HEK293 (cell line): ENCODE results near the gene CDH12.
"Not testable (repeated sequence)": the region's sequence is repeated elsewhere in the genome, so short reads cannot be mapped to it uniquely, and the experiment has no call there.

Experiments used
- CTCF ChIA-PET: fragments of 350-600 bp; formaldehyde crosslinking; extraction: SDS; loops from one replicate; lab custom pipeline; 2021; ENCODE audit warnings: antibody characterized with exemption; lab: Yijun Ruan, JAX
- POLR2A ChIA-PET: fragments of 300-600 bp; formaldehyde crosslinking; extraction: SDS; loops from one replicate; lab custom pipeline; 2020; ENCODE audit warnings: antibody characterized with exemption, inconsistent platforms; lab: Yijun Ruan, JAX
- H3K27ac ChIP-seq: fragments of 200-500 bp; sonication (Bioruptor generic); 2 replicates; pipeline ENCODE4 v1.5.1; 2014; ENCODE audit warnings: low read depth, low read length, control low read depth, inconsistent platforms; ENCODE audit errors: extremely low read depth
- H3K36me3 ChIP-seq, 2 experiments: fragments of 200-500 bp in 1 of 2; sonication (Bioruptor generic) in 1 of 2; 1 replicate in 1 of 2; 2 replicates in 1 of 2; pipeline ENCODE4 v1.5.1; 2014 to 2017; ENCODE audit warnings: inconsistent platforms in 2 of 2, low read length in 2 of 2; ENCODE audit not compliant: control insufficient read depth in 2 of 2, insufficient read depth in 1 of 2
- H3K4me1 ChIP-seq: fragments of 200-500 bp; sonication (Bioruptor generic); 2 replicates; pipeline ENCODE4 v1.5.1; 2014; ENCODE audit warnings: mild to moderate bottlenecking, low read length, inconsistent platforms; ENCODE audit not compliant: control insufficient read depth, insufficient read depth
- H3K4me3 ChIP-seq: 2 replicates; pipeline ENCODE4 v1.5.1; 2011; ENCODE audit warnings: low read depth, mild to moderate bottlenecking, control low read depth, low read length, moderate library complexity
- H3K9me3 ChIP-seq: fragments of 200-500 bp; sonication (Bioruptor generic); 2 replicates; pipeline ENCODE4 v1.5.1; 2014; ENCODE audit warnings: low read depth, low read length, inconsistent platforms; ENCODE audit not compliant: control insufficient read depth, insufficient read depth
- AEBP2 ChIP-seq: fragments of 450-650 bp; formaldehyde crosslinking; IDR thresholded peaks from 2 replicates; pipeline ENCODE4 v1.5.1; 2016; ENCODE audit warnings: missing biosample characterization, missing genetic modification characterization, borderline replicate concordance
- KLF9 ChIP-seq: fragments of 450-650 bp; formaldehyde crosslinking; IDR thresholded peaks from 2 replicates; pipeline ENCODE4 v1.5.1; 2016; ENCODE audit warnings: missing biosample characterization, missing genetic modification characterization, low read depth
- REST ChIP-seq: fragments of 450-650 bp; formaldehyde crosslinking; IDR thresholded peaks from 2 replicates; pipeline ENCODE4 v1.5.1; 2016; ENCODE audit warnings: missing biosample characterization, missing genetic modification characterization
- SETDB1 ChIP-seq: IDR thresholded peaks from one replicate; pipeline ENCODE4 v1.6.1; 2017; ENCODE audit warnings: mild to moderate bottlenecking, low read length, moderate library complexity, mixed read lengths; ENCODE audit not compliant: insufficient read length
- SP3 ChIP-seq: fragments of 450-650 bp; formaldehyde crosslinking; IDR thresholded peaks from 2 replicates; pipeline ENCODE4 v1.5.1; 2016; ENCODE audit warnings: missing biosample characterization, missing genetic modification characterization
- WT1 ChIP-seq: fragments of 450-650 bp; formaldehyde crosslinking; IDR thresholded peaks from 2 replicates; pipeline ENCODE4 v1.5.1; 2016; ENCODE audit warnings: missing biosample characterization, missing genetic modification characterization
- ZBTB21 ChIP-seq: fragments of 450-650 bp; formaldehyde crosslinking; IDR thresholded peaks from 2 replicates; pipeline ENCODE4 v1.5.1; 2017; ENCODE audit warnings: missing biosample characterization, missing genetic modification characterization
- ZBTB26 ChIP-seq: fragments of 450-650 bp; formaldehyde crosslinking; optimal IDR thresholded peaks from 2 replicates; pipeline ENCODE3; 2016; ENCODE audit warnings: missing biosample characterization, mild to moderate bottlenecking, missing genetic modification characterization
- ZBTB8A ChIP-seq: fragments of 450-650 bp; formaldehyde crosslinking; IDR thresholded peaks from 2 replicates; pipeline ENCODE4 v1.5.1; 2016; ENCODE audit warnings: missing biosample characterization, missing genetic modification characterization
- ZFP69B ChIP-seq: fragments of 450-650 bp; formaldehyde crosslinking; IDR thresholded peaks from 2 replicates; pipeline ENCODE4 v1.5.1; 2016; ENCODE audit warnings: missing biosample characterization, missing genetic modification characterization
- ZIC2 ChIP-seq: fragments of 450-650 bp; formaldehyde crosslinking; IDR thresholded peaks from 2 replicates; pipeline ENCODE4 v1.5.1; 2016; ENCODE audit warnings: missing biosample characterization, missing genetic modification characterization
- ZNF175 ChIP-seq: fragments of 450-650 bp; formaldehyde crosslinking; IDR thresholded peaks from 2 replicates; pipeline ENCODE4 v1.5.1; 2016; ENCODE audit warnings: missing biosample characterization, missing genetic modification characterization
- ZNF280C ChIP-seq: fragments of 450-650 bp; formaldehyde crosslinking; IDR thresholded peaks from 2 replicates; pipeline ENCODE4 v1.5.1; 2016; ENCODE audit warnings: missing biosample characterization, missing genetic modification characterization
- ZNF350 ChIP-seq: fragments of 450-650 bp; formaldehyde crosslinking; IDR thresholded peaks from 2 replicates; pipeline ENCODE4 v1.5.0; 2017; ENCODE audit warnings: missing biosample characterization, mild to moderate bottlenecking, missing genetic modification characterization
- ZNF37A ChIP-seq: fragments of 450-650 bp; IDR thresholded peaks from 2 replicates; pipeline ENCODE4 v1.5.1; 2018; ENCODE audit warnings: missing biosample characterization, missing genetic modification characterization
- ZNF513 ChIP-seq: fragments of 450-650 bp; IDR thresholded peaks from 2 replicates; pipeline ENCODE4 v1.5.1; 2018; ENCODE audit warnings: missing biosample characterization, missing genetic modification characterization
- ZNF514 ChIP-seq: fragments of 450-650 bp; formaldehyde crosslinking; IDR thresholded peaks from 2 replicates; pipeline ENCODE4 v1.5.1; 2016; ENCODE audit warnings: missing biosample characterization, missing genetic modification characterization
- ZNF544 ChIP-seq: fragments of 450-650 bp; formaldehyde crosslinking; IDR thresholded peaks from 2 replicates; pipeline ENCODE4 v1.5.0; 2017; ENCODE audit warnings: missing biosample characterization, missing genetic modification characterization
- ZNF624 ChIP-seq: fragments of 450-650 bp; formaldehyde crosslinking; IDR thresholded peaks from 2 replicates; pipeline ENCODE4 v1.5.1; 2017; ENCODE audit warnings: missing biosample characterization, missing genetic modification characterization
- ZNF677 ChIP-seq: fragments of 450-650 bp; IDR thresholded peaks from 2 replicates; pipeline ENCODE4 v1.5.0; 2018; ENCODE audit warnings: missing biosample characterization, mild to moderate bottlenecking, missing genetic modification characterization, moderate library complexity
- ZNF747 ChIP-seq: fragments of 450-650 bp; formaldehyde crosslinking; IDR thresholded peaks from 2 replicates; pipeline ENCODE4 v1.5.1; 2016; ENCODE audit warnings: missing biosample characterization, missing genetic modification characterization
- ZNF76 ChIP-seq: fragments of 450-650 bp; formaldehyde crosslinking; IDR thresholded peaks from 2 replicates; pipeline ENCODE4; 2016; ENCODE audit warnings: low read depth, missing biosample characterization, missing genetic modification characterization, borderline replicate concordance
- ZNF768 ChIP-seq: fragments of 450-650 bp; formaldehyde crosslinking; IDR thresholded peaks from 2 replicates; pipeline ENCODE4 v1.5.1; 2018; ENCODE audit warnings: missing biosample characterization, mild to moderate bottlenecking, missing genetic modification characterization
- ZNF843 ChIP-seq: fragments of 450-650 bp; formaldehyde crosslinking; IDR thresholded peaks from 2 replicates; pipeline ENCODE4 v1.5.1; 2016; ENCODE audit warnings: missing biosample characterization, missing genetic modification characterization
- ZXDB ChIP-seq: fragments of 450-650 bp; formaldehyde crosslinking; IDR thresholded peaks from 2 replicates; pipeline ENCODE4 v1.5.1; 2016; ENCODE audit warnings: missing biosample characterization, missing genetic modification characterization

CDH12 gene

GRCh38 chr5:22521521-22521920, 331.6 kb downstream of the CDH12 start:
- no peak overlapping the region for H3K27ac ChIP-seq
- CTCF ChIA-PET = no interaction called here
- no peaks in the 10 kb centered on the region for H3K9me3 ChIP-seq
- H3K4me1 ChIP-seq = no peaks in the 10 kb centered on the region
- POLR2A ChIA-PET = no interaction called here
- H3K36me3 ChIP-seq = no peaks in the 10 kb centered on the region
- no peak for TF ChIP-seq ZIC2 (tag by site-specific recombination)
- TF ChIP-seq ZNF768 = no peak
- no peak for TF ChIP-seq ZBTB21 (tag by site-specific recombination)
- no peak for TF ChIP-seq ZNF350 (tag by site-specific recombination)
- TF ChIP-seq SP3 = no peak
- TF ChIP-seq REST (tag by site-specific recombination) = no peak
- TF ChIP-seq ZNF544 (tag by site-specific recombination) = no peak
- no peak for TF ChIP-seq ZNF280C (tag by site-specific recombination)
- no peak for TF ChIP-seq ZNF37A
- no peak for TF ChIP-seq ZNF624 (tag by site-specific recombination)
- TF ChIP-seq AEBP2 (tag by site-specific recombination) = no peak
- TF ChIP-seq ZNF513 (tag by site-specific recombination) = no peak
- TF ChIP-seq ZNF677 (tag by site-specific recombination) = no peak
- no peak for TF ChIP-seq ZFP69B (tag by site-specific recombination)
- H3K4me3 ChIP-seq = no peak overlapping the region

- H3K4me3 ChIP-seq, H3K9me3 ChIP-seq, H3K4me1 ChIP-seq, CTCF ChIA-PET, H3K27ac ChIP-seq, POLR2A ChIA-PET, H3K36me3 ChIP-seq: not testable (repeated sequence)
Observed at GRCh38 chr5:22516497-22516896, 336.6 kb downstream of the CDH12 start.

GRCh38 chr5:22514231-22514630, 338.9 kb downstream of the CDH12 start:
- Histone ChIP-seq H3K4me3 (no peak overlapping the region), H3K9me3 (no peaks in the 10 kb centered on the region), H3K27ac (no peak overlapping the region), H3K4me1 (no peaks in the 10 kb centered on the region), H3K36me3 (no peaks in the 10 kb centered on the region)
- CTCF ChIA-PET = no interaction called here
- POLR2A ChIA-PET = no interaction called here
- TF ChIP-seq ZXDB (no peak), ZNF514 (tag by site-specific recombination) (no peak), WT1 (tag by site-specific recombination) (no peak), ZNF175 (tag by site-specific recombination) (no peak), ZNF843 (tag by site-specific recombination) (no peak), ZNF76 (tag by site-specific recombination) (no peak), ZBTB8A (tag by site-specific recombination) (no peak), ZNF747 (tag by site-specific recombination) (no peak), KLF9 (no peak), ZBTB26 (tag by site-specific recombination) (no peak), SETDB1 (no peak)
